GM23338 (cell line): ENCODE results near the gene FAM217B. TPM values are rescaled to one million over a fixed set of nuclear protein-coding genes. Genes with fewer than 3 reads are reported as not detected.

ENCODE experiments used
- ATAC-seq: fragments of 200-7000 bp; cut with Tn5 transposase; 3 replicates; pipeline ENCODE4 v1.9.1; 2020
- DNase-seq: peaks from one replicate; pipeline ENCODE4 v3.0.0-alpha.2; 2015; ENCODE audit warnings: low spot score
- H2AFZ ChIP-seq: fragments of 200-600 bp; sonication (generic); 2 replicates; pipeline ENCODE4 v1.8.0; 2016; ENCODE audit warnings: antibody characterized with exemption, mild to moderate bottlenecking, moderate library complexity
- H3F3A ChIP-seq: fragments of 200-600 bp; sonication (generic); replicated peaks from 2 replicates; pipeline ENCODE4 v1.8.0; 2017; ENCODE audit warnings: antibody characterized with exemption, mixed run types, low read depth
- H3K27ac ChIP-seq: fragments of 200-600 bp; sonication (generic); 2 replicates; pipeline ENCODE4 v1.6.1; 2016; ENCODE audit warnings: low read depth
- H3K27me3 ChIP-seq: fragments of 200-600 bp; sonication (generic); 2 replicates; pipeline ENCODE4 v1.8.0; 2016; ENCODE audit warnings: mild to moderate bottlenecking, mixed run types, moderate library complexity; ENCODE audit not compliant: insufficient read depth
- H3K36me3 ChIP-seq: fragments of 200-600 bp; sonication (generic); 2 replicates; pipeline ENCODE4 v1.8.0; 2016; ENCODE audit warnings: mild to moderate bottlenecking; ENCODE audit not compliant: insufficient read depth
- H3K4me1 ChIP-seq: fragments of 200-600 bp; sonication (generic); 2 replicates; pipeline ENCODE4 v1.8.0; 2016; ENCODE audit warnings: mild to moderate bottlenecking, moderate library complexity; ENCODE audit not compliant: insufficient read depth
- H3K4me2 ChIP-seq: fragments of 200-600 bp; sonication (generic); 2 replicates; pipeline ENCODE4 v1.7.1; 2017; ENCODE audit warnings: mixed run types
- H3K4me3 ChIP-seq: fragments of 200-600 bp; sonication (generic); 2 replicates; pipeline ENCODE4 v1.6.1; 2016; ENCODE audit warnings: mixed run types
- H3K79me2 ChIP-seq: fragments of 200-600 bp; sonication (generic); replicated peaks from 2 replicates; pipeline ENCODE4 v1.8.0; 2017; ENCODE audit warnings: mild to moderate bottlenecking; ENCODE audit not compliant: insufficient read depth
- H3K9me2 ChIP-seq: fragments of 200-600 bp; sonication (generic); 2 replicates; pipeline ENCODE4 v1.8.0; 2017; ENCODE audit not compliant: insufficient read depth
- H4K20me1 ChIP-seq: fragments of 200-600 bp; sonication (generic); replicated peaks from 2 replicates; pipeline ENCODE4 v1.8.0; 2017; ENCODE audit warnings: mild to moderate bottlenecking; ENCODE audit not compliant: insufficient read depth
- H3K27ac Mint-ChIP-seq: 2 replicates; pipeline ENCODE4 v1.8.0; 2020; ENCODE audit warnings: inconsistent platforms, mild to moderate bottlenecking, moderate library complexity, mixed read lengths
- H3K27me3 Mint-ChIP-seq: 3 replicates; pipeline ENCODE4 v1.8.0; 2022; ENCODE audit warnings: low read depth, mild to moderate bottlenecking, moderate library complexity, mixed read lengths, inconsistent platforms; ENCODE audit not compliant: insufficient read depth, poor library complexity
- H3K36me3 Mint-ChIP-seq: 3 replicates; pipeline ENCODE4 v1.8.0; 2021; ENCODE audit warnings: low read depth, mild to moderate bottlenecking, inconsistent platforms, moderate library complexity, mixed read lengths
- H3K4me1 Mint-ChIP-seq: 3 replicates; pipeline ENCODE4 v1.8.0; 2020; ENCODE audit warnings: mild to moderate bottlenecking, inconsistent platforms, mixed read lengths
- H3K4me3 Mint-ChIP-seq: 3 replicates; pipeline ENCODE4 v1.8.0; 2021; ENCODE audit warnings: moderate library complexity, mild to moderate bottlenecking, inconsistent platforms, mixed read lengths
- H3K9me3 Mint-ChIP-seq: 3 replicates; pipeline ENCODE4 v1.8.0; 2020; ENCODE audit warnings: moderate library complexity, mild to moderate bottlenecking, inconsistent platforms, mixed read lengths
- CREB1 ChIP-seq: fragments of 250-450 bp; sonication (Bioruptor Pico); IDR thresholded peaks from 2 replicates; pipeline ENCODE4 v1.5.0; 2020; ENCODE audit warnings: low read depth, mild to moderate bottlenecking, moderate library complexity
- CTCF ChIP-seq, 2 experiments: fragments of 200-600 bp in 1 of 2; sonication (generic) in 1 of 2; conservative IDR thresholded peaks; 2 replicates each; pipeline versions ENCODE4 v1.5.1 to v1.6.1; 2016 to 2017; ENCODE audit warnings: antibody characterized with exemption in 2 of 2, low read depth in 2 of 2, mild to moderate bottlenecking in 2 of 2, moderate library complexity in 1 of 2
- EZH2 ChIP-seq: fragments of 200-600 bp; sonication (generic); IDR thresholded peaks from one replicate; pipeline ENCODE4 v1.8.0; 2017; ENCODE audit warnings: antibody characterized with exemption, mild to moderate bottlenecking, low read depth; ENCODE audit not compliant: unreplicated experiment
- JUNB ChIP-seq: IDR thresholded peaks from one replicate; pipeline ENCODE4 v1.6.1; 2016; ENCODE audit warnings: antibody characterized with exemption; ENCODE audit not compliant: unreplicated experiment
- POLR2AphosphoS5 ChIP-seq: IDR thresholded peaks from 2 replicates; pipeline ENCODE4 v1.6.1; 2016; ENCODE audit warnings: antibody characterized with exemption, low read depth
- ZNF114 ChIP-seq: fragments of 250-450 bp; sonication (Bioruptor Pico); IDR thresholded peaks from 2 replicates; pipeline ENCODE4 v1.5.0; 2020; ENCODE audit warnings: mild to moderate bottlenecking, moderate library complexity
- polyA plus RNA-seq: library from polyadenylated mRNA; unstranded; fragments of >200 nt; fragmentation: Nextera tagmentation; extraction: Ambion mirVana; gene quantifications from 2 replicates; pipeline ENCODE4 v1.2.1, GENCODE V29; 2016
- total RNA-seq: library from RNA; depleted of rRNA; stranded (reverse); fragments of >200 nt; shearing (Covaris generic); gene quantifications from 2 replicates; pipeline ENCODE4 v1.2.3, GENCODE V29; 2014
- TF ChIP-seq, protein P1 (sequence below): fragments of 250-450 bp; sonication (Bioruptor Pico); IDR thresholded peaks from 2 replicates; pipeline ENCODE4 v1.5.0; 2020; ENCODE audit warnings: mild to moderate bottlenecking, moderate library complexity

The FAM217B gene
- total and polyA plus RNA-seq, 2 experiments from 2014 or later, result 13.2 to 25.9 TPM

GRCh38 chr20:59985164-59985563 lies 45.0 kb downstream of the FAM217B start (continued):
- TF ChIP-seq, protein P1, sequence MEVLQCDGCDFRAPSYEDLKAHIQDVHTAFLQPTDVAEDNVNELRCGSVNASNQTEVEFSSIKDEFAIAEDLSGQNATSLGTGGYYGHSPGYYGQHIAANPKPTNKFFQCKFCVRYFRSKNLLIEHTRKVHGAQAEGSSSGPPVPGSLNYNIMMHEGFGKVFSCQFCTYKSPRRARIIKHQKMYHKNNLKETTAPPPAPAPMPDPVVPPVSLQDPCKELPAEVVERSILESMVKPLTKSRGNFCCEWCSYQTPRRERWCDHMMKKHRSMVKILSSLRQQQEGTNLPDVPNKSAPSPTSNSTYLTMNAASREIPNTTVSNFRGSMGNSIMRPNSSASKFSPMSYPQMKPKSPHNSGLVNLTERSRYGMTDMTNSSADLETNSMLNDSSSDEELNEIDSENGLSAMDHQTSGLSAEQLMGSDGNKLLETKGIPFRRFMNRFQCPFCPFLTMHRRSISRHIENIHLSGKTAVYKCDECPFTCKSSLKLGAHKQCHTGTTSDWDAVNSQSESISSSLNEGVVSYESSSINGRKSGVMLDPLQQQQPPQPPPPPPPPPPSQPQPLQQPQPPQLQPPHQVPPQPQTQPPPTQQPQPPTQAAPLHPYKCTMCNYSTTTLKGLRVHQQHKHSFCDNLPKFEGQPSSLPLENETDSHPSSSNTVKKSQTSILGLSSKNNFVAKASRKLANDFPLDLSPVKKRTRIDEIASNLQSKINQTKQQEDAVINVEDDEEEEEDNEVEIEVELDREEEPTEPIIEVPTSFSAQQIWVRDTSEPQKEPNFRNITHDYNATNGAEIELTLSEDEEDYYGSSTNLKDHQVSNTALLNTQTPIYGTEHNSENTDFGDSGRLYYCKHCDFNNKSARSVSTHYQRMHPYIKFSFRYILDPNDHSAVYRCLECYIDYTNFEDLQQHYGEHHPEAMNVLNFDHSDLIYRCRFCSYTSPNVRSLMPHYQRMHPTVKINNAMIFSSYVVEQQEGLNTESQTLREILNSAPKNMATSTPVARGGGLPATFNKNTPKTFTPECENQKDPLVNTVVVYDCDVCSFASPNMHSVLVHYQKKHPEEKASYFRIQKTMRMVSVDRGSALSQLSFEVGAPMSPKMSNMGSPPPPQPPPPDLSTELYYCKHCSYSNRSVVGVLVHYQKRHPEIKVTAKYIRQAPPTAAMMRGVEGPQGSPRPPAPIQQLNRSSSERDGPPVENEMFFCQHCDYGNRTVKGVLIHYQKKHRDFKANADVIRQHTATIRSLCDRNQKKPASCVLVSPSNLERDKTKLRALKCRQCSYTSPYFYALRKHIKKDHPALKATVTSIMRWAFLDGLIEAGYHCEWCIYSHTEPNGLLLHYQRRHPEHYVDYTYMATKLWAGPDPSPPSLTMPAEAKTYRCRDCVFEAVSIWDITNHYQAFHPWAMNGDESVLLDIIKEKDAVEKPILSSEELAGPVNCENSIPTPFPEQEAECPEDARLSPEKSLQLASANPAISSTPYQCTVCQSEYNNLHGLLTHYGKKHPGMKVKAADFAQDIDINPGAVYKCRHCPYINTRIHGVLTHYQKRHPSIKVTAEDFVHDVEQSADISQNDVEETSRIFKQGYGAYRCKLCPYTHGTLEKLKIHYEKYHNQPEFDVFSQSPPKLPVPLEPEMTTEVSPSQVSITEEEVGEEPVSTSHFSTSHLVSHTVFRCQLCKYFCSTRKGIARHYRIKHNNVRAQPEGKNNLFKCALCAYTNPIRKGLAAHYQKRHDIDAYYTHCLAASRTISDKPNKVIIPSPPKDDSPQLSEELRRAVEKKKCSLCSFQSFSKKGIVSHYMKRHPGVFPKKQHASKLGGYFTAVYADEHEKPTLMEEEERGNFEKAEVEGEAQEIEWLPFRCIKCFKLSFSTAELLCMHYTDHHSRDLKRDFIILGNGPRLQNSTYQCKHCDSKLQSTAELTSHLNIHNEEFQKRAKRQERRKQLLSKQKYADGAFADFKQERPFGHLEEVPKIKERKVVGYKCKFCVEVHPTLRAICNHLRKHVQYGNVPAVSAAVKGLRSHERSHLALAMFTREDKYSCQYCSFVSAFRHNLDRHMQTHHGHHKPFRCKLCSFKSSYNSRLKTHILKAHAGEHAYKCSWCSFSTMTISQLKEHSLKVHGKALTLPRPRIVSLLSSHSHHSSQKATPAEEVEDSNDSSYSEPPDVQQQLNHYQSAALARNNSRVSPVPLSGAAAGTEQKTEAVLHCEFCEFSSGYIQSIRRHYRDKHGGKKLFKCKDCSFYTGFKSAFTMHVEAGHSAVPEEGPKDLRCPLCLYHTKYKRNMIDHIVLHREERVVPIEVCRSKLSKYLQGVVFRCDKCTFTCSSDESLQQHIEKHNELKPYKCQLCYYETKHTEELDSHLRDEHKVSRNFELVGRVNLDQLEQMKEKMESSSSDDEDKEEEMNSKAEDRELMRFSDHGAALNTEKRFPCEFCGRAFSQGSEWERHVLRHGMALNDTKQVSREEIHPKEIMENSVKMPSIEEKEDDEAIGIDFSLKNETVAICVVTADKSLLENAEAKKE (CRISPR knock-in tag), result no peak
- TF ChIP-seq EZH2 (no peak), JUNB (no peak), POLR2AphosphoS5 (no peak), ZNF114 (CRISPR knock-in tag) (no peak)

DNA sequence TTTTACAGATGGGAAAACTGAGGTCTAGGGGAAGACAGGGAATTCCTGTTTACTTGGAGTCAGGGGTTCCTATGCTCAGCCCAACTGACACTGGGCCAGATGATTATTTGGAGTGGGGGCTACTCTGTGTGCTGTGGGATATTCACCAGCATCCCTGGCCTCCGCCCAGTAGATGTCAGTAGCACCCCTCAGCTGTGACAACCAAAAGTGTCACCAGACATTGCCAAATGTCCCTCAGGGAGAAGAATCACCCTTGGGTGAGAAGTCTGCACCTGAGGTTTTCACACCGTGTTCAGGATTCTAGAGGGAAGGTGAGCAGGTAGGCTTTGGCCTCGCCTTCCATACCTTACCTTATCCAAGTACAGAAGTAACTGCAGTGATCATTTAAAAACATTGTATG lies 45.7 kb downstream of the FAM217B start:
- Histone ChIP-seq H2AFZ (no peak overlapping the region), H3K9me2 (no peaks in the 10 kb centered on the region), H3K36me3 (no peaks in the 10 kb centered on the region), H3K27me3 (no peaks in the 10 kb centered on the region), H3K4me1 (peaks cover 5% of the 10 kb centered on the region), H4K20me1 (no peaks in the 10 kb centered on the region), H3K79me2 (no peaks in the 10 kb centered on the region), H3F3A (no peaks in the 10 kb centered on the region), H3K27ac (no peak overlapping the region), H3K4me2 (no peak overlapping the region), H3K4me3 (no peak overlapping the region)
- H3K4me3 Mint-ChIP-seq, result no peak overlapping the region
- peak; percentile 30 for DNase-seq
- TF ChIP-seq CTCF (conservative IDR thresholded peaks at IDR 0.05; ENCODE audit: low read depth in 2 of 2) (peak; percentile 62 to 67), CREB1 (CRISPR knock-in tag) (no peak)
- H3K36me3 Mint-ChIP-seq, result 0 out of 3 replicates have a peak, but pooled peaks cover 4% of the 10 kb centered on the region
- peak; percentile 73 for ATAC-seq
- no peak overlapping the region for H3K27ac Mint-ChIP-seq
- peaks cover 11% of the 10 kb centered on the region; the same call in 2 of the 3 replicates for H3K4me1 Mint-ChIP-seq
- H3K9me3 Mint-ChIP-seq, result no peaks in the 10 kb centered on the region; the same call in 2 of the 3 replicates
- peaks cover 3% of the 10 kb centered on the region for H3K27me3 Mint-ChIP-seq
